C4-2B (cell line): Measurements from ENCODE around the gene TIMP3.

ENCODE experiments used
- H3K27ac ChIP-seq: fragments of 450-650 bp; 2 replicates; pipeline ENCODE4 v1.5.1; 2017
- ZFX ChIP-seq: fragments of 450-650 bp; IDR thresholded peaks from 2 replicates; pipeline ENCODE4 v1.6.1; 2017
- TF ChIP-seq, protein P1 (sequence below): fragments of 450-650 bp; conservative IDR thresholded peaks from 2 replicates; pipeline ENCODE4 v1.5.1; 2017; ENCODE audit warnings: mild to moderate bottlenecking

Gene TIMP3

DNA sequence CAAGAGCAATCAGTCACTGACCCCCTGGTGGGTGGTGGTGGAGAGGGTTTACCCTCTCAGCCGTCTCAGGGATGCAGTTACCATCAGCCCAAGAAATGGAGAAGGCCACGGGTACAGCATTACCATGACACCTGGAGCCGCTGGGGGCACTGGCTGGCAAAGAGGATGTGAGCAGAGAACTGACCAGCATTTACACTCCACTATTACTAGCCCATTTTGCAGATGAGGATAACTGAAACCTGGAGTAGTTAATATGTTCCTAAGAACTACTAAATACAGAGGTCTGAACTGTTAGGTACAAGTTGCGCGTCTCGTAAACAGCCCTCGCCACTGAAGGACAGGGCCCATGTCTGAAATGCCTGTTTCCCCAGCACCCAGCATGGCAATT is 79.0 kb downstream of the TIMP3 start:
- no peak for TF ChIP-seq ZFX
- TF ChIP-seq, protein P1, sequence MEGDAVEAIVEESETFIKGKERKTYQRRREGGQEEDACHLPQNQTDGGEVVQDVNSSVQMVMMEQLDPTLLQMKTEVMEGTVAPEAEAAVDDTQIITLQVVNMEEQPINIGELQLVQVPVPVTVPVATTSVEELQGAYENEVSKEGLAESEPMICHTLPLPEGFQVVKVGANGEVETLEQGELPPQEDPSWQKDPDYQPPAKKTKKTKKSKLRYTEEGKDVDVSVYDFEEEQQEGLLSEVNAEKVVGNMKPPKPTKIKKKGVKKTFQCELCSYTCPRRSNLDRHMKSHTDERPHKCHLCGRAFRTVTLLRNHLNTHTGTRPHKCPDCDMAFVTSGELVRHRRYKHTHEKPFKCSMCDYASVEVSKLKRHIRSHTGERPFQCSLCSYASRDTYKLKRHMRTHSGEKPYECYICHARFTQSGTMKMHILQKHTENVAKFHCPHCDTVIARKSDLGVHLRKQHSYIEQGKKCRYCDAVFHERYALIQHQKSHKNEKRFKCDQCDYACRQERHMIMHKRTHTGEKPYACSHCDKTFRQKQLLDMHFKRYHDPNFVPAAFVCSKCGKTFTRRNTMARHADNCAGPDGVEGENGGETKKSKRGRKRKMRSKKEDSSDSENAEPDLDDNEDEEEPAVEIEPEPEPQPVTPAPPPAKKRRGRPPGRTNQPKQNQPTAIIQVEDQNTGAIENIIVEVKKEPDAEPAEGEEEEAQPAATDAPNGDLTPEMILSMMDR = no peak
- no peak overlapping the region for H3K27ac ChIP-seq

DNA sequence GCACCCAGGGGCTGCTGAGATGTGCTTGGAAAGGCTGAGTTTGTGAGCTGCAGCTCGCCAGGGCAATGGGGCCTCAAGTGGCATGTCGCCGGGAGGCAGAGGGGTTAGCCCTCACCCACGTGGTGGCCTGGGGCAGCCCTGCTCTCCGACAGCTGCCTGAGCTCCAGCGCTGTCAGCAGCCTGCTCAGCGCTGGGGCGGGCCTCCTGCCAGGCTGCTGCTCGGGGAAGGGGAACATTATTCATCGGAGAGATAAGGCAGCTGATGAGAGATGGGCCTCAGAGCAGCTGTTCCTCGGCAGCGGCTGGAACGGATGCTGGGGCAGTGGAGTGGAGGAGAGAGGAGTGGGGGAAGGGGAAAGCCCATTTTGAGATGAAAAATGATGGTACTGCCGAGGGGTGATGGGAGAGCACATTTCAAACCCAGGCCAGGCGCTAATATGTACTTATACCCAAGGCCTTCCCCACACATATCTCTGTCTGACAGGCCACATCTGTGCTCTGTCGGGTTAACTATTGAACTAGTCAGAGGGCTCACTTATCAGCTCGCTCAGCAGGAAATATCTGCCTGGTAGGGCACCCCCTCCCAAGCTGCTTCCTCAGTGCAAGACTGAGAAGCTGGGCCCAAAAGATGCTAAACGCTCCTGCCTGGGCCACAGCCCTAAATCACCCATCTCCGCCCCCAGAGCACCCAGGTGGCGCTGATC is 79.5 kb downstream of the TIMP3 start:
- TF ChIP-seq, protein P1 = no peak
- no peak for TF ChIP-seq ZFX

DNA sequence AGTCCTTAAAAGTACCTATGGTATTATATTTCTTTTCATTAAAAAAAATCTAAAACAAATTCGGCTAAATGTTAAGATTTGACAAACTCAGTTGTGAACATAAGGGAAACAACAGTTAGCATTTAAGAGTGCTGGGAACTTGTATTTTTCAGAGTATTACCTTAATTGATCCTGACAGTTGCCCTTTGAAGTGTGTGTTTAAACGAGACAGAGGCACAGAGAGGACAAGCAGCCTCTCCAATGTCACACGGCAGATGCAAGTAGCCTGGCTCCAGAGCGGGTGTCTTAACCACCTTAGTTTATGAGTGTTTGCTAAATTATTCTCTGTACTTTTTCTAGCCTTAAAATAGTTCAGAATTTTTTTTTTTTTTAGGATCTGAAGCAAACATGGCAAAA is 80.9 kb downstream of the TIMP3 start:
- TF ChIP-seq, protein P1 = no peak
- no peak for TF ChIP-seq ZFX
- H3K27ac ChIP-seq = no peak overlapping the region

More for the DNA sequence above, 79.5 kb downstream of the TIMP3 start:
- H3K27ac ChIP-seq = no peak overlapping the region

DNA sequence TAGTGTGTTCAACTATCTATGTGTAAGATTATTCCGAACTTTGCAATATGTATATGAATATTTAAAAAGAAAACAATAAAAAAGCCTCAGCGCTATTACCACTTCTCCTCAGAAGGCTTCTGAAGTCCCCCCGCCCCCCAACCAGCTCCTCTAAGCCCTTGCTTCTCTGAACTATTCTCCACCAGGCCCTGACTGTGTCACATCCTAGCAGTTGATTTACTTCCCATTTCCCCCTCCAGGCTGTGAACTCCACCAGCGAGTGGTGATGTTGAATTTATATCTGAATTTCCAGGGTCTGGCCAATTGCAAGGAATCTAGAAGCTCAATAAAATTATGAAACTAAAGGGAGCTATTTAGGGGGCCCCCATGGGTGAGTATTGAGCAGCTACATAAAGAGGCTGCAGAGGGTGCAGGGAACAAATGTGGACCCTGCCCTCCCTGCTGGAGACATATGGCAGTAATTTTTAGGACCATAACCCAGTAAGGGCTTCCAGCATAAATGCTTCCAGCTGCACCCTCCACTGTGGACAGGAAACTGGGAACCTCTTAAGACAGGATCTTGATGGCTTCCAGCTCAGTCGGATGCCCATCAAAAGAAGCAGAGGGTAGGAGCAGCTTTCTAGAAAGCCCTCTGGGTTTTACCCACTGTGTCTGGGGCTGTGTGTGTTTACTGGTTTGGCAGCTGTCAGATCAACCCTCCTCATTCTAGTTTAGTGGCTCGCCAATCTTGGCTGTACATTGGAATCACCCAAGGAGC is 81.4 kb downstream of the TIMP3 start:
- TF ChIP-seq, protein P1 = no peak
- TF ChIP-seq ZFX = no peak
- no peak overlapping the region for H3K27ac ChIP-seq

DNA sequence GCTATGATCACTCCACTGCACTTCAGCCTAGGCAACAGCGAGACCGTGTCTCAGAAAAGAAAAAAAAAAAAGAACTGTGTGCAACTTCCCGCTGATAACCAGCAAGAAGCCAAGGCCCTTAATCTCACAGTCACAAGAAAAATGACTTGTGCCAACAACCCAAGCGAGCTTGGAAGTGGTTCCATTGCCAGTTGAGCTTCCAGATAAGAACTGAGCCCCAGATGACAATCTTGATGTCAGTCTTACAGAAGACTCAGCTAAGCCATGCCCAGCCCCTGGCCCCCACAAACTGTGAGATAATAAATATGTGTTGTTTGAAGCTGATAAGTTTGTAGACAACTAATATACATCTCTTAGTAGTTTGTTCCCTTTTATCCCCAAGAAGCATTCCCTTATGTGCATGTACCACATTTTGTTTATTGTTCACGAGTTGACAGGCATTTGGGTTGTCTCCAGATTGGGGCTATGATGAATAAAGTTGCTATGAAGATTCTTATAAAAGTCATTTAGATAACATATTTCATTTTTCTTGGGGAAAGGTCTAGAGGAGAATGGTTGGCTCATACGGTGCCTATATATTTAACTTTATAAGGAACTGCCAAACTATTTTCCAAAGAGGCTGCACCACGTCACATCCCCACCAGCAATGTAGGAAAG is 85.9 kb downstream of the TIMP3 start:
- no peak for TF ChIP-seq ZFX
- TF ChIP-seq, protein P1 = no peak
- H3K27ac ChIP-seq = no peak overlapping the region

DNA sequence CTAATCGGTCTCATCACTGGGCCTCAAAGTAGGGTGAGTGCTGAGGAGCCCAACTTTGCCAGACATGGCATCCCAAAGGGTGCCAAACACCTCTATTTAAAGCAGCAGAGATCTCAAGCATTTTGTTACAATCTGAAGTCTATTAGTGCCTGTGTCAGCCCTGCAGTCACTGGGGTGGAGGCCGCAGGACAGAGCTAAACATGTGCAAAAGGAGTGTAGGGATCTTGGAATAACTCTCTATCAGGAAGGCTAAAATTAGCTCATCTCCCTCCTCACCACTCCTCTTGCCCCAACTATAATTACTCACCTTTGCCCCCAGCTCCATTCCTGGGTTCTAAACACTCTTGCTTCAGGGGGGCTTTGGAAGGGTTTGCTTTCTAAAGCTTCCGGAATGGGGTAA is 87.5 kb downstream of the TIMP3 start:
- H3K27ac ChIP-seq = no peak overlapping the region
- TF ChIP-seq, protein P1 = no peak
- no peak for TF ChIP-seq ZFX

DNA sequence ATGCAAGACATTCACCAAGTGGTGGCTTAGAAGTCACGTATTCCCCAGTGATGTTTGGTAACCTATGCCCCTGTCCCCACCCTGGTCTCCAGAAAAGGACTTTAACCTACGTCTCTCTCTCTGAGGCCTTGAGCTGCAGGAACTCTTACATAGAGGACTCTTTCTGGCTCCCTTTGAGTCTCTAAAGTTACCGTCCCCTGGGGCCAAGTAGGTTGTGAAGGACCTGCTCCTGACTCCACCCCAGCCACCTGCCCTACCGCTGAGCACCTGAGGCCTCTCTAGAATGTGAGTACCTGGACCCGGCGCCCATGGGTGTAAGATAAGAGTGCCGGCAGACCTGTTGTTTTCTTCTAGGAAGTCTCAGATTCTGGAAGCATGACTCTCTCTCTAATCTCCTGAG is 95.4 kb downstream of the TIMP3 start:
- H3K27ac ChIP-seq = no peak overlapping the region
- no peak for TF ChIP-seq ZFX
- TF ChIP-seq, protein P1 = no peak
